ENCODE measurements around the gene MACROD1.

DNA sequence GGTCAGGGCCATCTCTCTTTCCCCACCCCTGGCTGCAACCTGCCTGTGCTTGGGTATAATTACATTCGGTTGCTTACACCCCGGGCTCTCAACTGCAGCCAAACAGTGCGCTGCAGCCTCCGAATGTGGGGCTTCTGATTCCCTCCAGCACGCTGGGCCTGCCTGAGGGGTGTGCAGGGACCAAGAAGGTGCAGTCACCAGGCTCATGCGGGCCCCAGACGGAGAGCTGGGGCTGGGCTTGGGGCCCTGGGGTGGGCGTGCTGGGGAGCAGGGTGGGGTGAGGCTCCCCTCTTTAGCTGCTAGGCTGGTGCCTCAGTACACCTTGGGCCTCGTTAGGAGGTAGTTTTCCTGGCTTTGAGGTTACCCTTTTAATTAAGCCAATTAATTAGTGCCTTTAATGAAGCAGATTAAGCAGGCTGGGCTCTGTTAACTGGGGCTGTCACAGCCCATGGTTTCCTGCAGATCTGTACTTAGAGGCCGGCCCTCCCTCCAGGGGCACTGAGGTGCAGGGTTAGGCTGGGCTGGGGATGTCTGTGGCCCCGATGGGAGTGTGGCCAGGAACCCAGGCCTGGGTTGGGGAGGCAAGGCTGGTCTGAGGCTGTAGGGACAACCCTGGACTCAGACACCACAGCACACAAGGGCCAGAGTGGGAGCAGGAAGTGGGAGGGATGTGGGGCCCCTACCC lies 112.8 kb downstream of the MACROD1 start:
- TF ChIP-seq, protein P1, sequence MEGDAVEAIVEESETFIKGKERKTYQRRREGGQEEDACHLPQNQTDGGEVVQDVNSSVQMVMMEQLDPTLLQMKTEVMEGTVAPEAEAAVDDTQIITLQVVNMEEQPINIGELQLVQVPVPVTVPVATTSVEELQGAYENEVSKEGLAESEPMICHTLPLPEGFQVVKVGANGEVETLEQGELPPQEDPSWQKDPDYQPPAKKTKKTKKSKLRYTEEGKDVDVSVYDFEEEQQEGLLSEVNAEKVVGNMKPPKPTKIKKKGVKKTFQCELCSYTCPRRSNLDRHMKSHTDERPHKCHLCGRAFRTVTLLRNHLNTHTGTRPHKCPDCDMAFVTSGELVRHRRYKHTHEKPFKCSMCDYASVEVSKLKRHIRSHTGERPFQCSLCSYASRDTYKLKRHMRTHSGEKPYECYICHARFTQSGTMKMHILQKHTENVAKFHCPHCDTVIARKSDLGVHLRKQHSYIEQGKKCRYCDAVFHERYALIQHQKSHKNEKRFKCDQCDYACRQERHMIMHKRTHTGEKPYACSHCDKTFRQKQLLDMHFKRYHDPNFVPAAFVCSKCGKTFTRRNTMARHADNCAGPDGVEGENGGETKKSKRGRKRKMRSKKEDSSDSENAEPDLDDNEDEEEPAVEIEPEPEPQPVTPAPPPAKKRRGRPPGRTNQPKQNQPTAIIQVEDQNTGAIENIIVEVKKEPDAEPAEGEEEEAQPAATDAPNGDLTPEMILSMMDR (IDR thresholded peaks at IDR 0.05; ENCODE audit: poor library complexity): no peak
- TF ChIP-seq EZH2 (IDR thresholded peaks at IDR 0.05; ENCODE audit: borderline replicate concordance): no peak
- no peak for TF ChIP-seq EZH2phosphoT487 (IDR thresholded peaks at IDR 0.05; ENCODE audit: low read depth, severe bottlenecking, unreplicated experiment)

All from hepatocyte (in vitro differentiated cells).